MM.1S (cell line): ENCODE measurements around the gene MRPL28.
A peak's percentile ranks its signal among the peaks of the same experiment; 100 is the strongest.
"Not testable (repeated sequence)": the region's sequence is repeated elsewhere in the genome, so short reads cannot be mapped to it uniquely, and the experiment has no call there.

Source experiments
- DNase-seq: peaks from one replicate; pipeline ENCODE4 v3.0.0-alpha.2; 2015
- H2AFZ ChIP-seq: fragments of 300-600 bp; sonication (generic); 2 replicates; pipeline ENCODE4 v1.6.0; 2016; ENCODE audit warnings: antibody characterized with exemption, low read length
- H3F3A ChIP-seq: fragments of 300-600 bp; sonication (generic); 2 replicates; pipeline ENCODE4 v1.6.1; 2016; ENCODE audit warnings: mild to moderate bottlenecking, antibody characterized with exemption, low read length, moderate library complexity, mixed read lengths; ENCODE audit not compliant: insufficient read depth
- H3K27ac ChIP-seq: fragments of 300-600 bp; sonication (generic); 2 replicates; pipeline ENCODE4 v1.5.1; 2016; ENCODE audit warnings: mild to moderate bottlenecking, low read length
- H3K27me3 ChIP-seq: fragments of 300-600 bp; sonication (generic); replicated peaks from 2 replicates; pipeline ENCODE4 v1.6.0; 2016; ENCODE audit warnings: low read length; ENCODE audit not compliant: insufficient read depth
- H3K36me3 ChIP-seq: fragments of 300-600 bp; sonication (generic); replicated peaks from 2 replicates; pipeline ENCODE4 v1.6.1; 2016; ENCODE audit warnings: mild to moderate bottlenecking, low read length, mixed read lengths; ENCODE audit not compliant: insufficient read depth
- H3K4me1 ChIP-seq: fragments of 300-600 bp; sonication (generic); 2 replicates; pipeline ENCODE4 v1.6.1; 2016; ENCODE audit warnings: low read length, mixed read lengths
- H3K4me2 ChIP-seq: fragments of 300-600 bp; sonication (generic); 2 replicates; pipeline ENCODE4 v1.6.0; 2016; ENCODE audit warnings: low read depth, low read length
- H3K4me3 ChIP-seq: fragments of 300-600 bp; sonication (generic); 2 replicates; pipeline ENCODE4 v1.5.1; 2016; ENCODE audit warnings: low read length, mixed read lengths
- H3K79me2 ChIP-seq: fragments of 300-600 bp; sonication (generic); 2 replicates; pipeline ENCODE4 v1.6.1; 2016; ENCODE audit warnings: mixed run types, low read length, mixed read lengths
- H3K9ac ChIP-seq: fragments of 300-600 bp; sonication (generic); 2 replicates; pipeline ENCODE4 v1.6.1; 2016; ENCODE audit warnings: low read length, mixed read lengths
- H3K9me2 ChIP-seq: fragments of 300-600 bp; sonication (generic); replicated peaks from 2 replicates; pipeline ENCODE4 v1.6.1; 2016; ENCODE audit warnings: mild to moderate bottlenecking, low read length, mixed read lengths; ENCODE audit not compliant: insufficient read depth
- H3K9me3 ChIP-seq: fragments of 300-600 bp; sonication (generic); replicated peaks from 2 replicates; pipeline ENCODE4 v1.6.1; 2016; ENCODE audit warnings: mild to moderate bottlenecking, low read length, mixed read lengths; ENCODE audit not compliant: insufficient read depth
- H4K20me1 ChIP-seq: fragments of 300-600 bp; sonication (generic); 2 replicates; pipeline ENCODE4 v1.6.1; 2016; ENCODE audit warnings: mild to moderate bottlenecking, low read length, moderate library complexity, mixed read lengths; ENCODE audit not compliant: insufficient read depth
- CTCF ChIP-seq: fragments of 300-600 bp; sonication (generic); IDR thresholded peaks from 2 replicates; pipeline ENCODE4 v1.5.1; 2016; ENCODE audit warnings: antibody characterized with exemption, low read length, mixed read lengths
- EZH2 ChIP-seq: fragments of 300-600 bp; sonication (generic); optimal IDR thresholded peaks from 2 replicates; pipeline ENCODE3; 2017; ENCODE audit warnings: low read depth, mild to moderate bottlenecking, antibody characterized with exemption, low read length, mixed read lengths
- EZH2phosphoT487 ChIP-seq: fragments of 300-600 bp; sonication (generic); IDR thresholded peaks from 2 replicates; pipeline ENCODE4 v1.6.1; 2018; ENCODE audit warnings: antibody characterized with exemption, low read length

The MRPL28 gene

GRCh38 chr16:392450-393030, 22.2 kb upstream of the MRPL28 start:
- Histone ChIP-seq H4K20me1 (no peaks in the 10 kb centered on the region), H3K79me2 (no peaks in the 10 kb centered on the region), H3K9ac (peak overlapping the region; percentile 42; the same call in 1 of the 2 replicates), H3K9me2 (no peaks in the 10 kb centered on the region), H3K36me3 (no peaks in the 10 kb centered on the region), H3K4me1 (peaks cover 9% of the 10 kb centered on the region; the same call in 1 of the 2 replicates), H3F3A (peaks cover 9% of the 10 kb centered on the region; the same call in 1 of the 2 replicates), H3K9me3 (no peaks in the 10 kb centered on the region), H3K27me3 (no peaks in the 10 kb centered on the region), H3K4me3 (peak overlapping the region; percentile 21; the same call in 1 of the 2 replicates), H3K4me2 (peak overlapping the region; percentile 39; the same call in 1 of the 2 replicates), H2AFZ (peak overlapping the region; percentile 70), H3K27ac (peak overlapping the region; percentile 65; the same call in 1 of the 2 replicates)
- DNase-seq, result peak; percentile 83
- TF ChIP-seq CTCF (peak; percentile 60), EZH2 (no peak), EZH2phosphoT487 (no peak)

GRCh38 chr16:391885-392335, 21.6 kb upstream of the MRPL28 start:
- Histone ChIP-seq H3K4me2 (no peak overlapping the region), H3K79me2 (no peaks in the 10 kb centered on the region), H3K4me3 (no peak overlapping the region), H3K4me1 (peaks cover 10% of the 10 kb centered on the region), H3K9me2 (no peaks in the 10 kb centered on the region), H3K36me3 (no peaks in the 10 kb centered on the region), H3K9ac (no peak overlapping the region), H2AFZ (no peak overlapping the region), H4K20me1 (no peaks in the 10 kb centered on the region), H3K9me3 (no peaks in the 10 kb centered on the region), H3K27me3 (no peaks in the 10 kb centered on the region), H3K27ac (no peak overlapping the region), H3F3A (peaks cover 10% of the 10 kb centered on the region)
- peak; percentile 57 for DNase-seq
- TF ChIP-seq EZH2, result no peak
- TF ChIP-seq CTCF, result peak; percentile 78

GRCh38 chr16:389352-389751, 19.0 kb upstream of the MRPL28 start:
- peaks cover 18% of the 10 kb centered on the region for H3F3A ChIP-seq
- no peak overlapping the region for H3K4me2 ChIP-seq
- H3K4me3 ChIP-seq, result no peak overlapping the region
- no peaks in the 10 kb centered on the region for H3K9me2 ChIP-seq
- no peak overlapping the region for H3K9ac ChIP-seq
- H3K79me2 ChIP-seq, result no peaks in the 10 kb centered on the region
- no peaks in the 10 kb centered on the region for H4K20me1 ChIP-seq
- no peak for DNase-seq
- no peak for TF ChIP-seq EZH2phosphoT487
- no peak for TF ChIP-seq EZH2
- TF ChIP-seq CTCF, result no peak
- no peak overlapping the region for H3K27ac ChIP-seq
- H2AFZ ChIP-seq, result no peak overlapping the region
- no peaks in the 10 kb centered on the region for H3K27me3 ChIP-seq
- no peaks in the 10 kb centered on the region for H3K36me3 ChIP-seq
- no peaks in the 10 kb centered on the region for H3K9me3 ChIP-seq
- H3K4me1 ChIP-seq, result peaks cover 19% of the 10 kb centered on the region

GRCh38 chr16:387761-388666, 17.7 kb upstream of the MRPL28 start:
- H3K27ac ChIP-seq, H3K36me3 ChIP-seq, H3K4me2 ChIP-seq, H3K9me2 ChIP-seq, H3K9ac ChIP-seq, DNase-seq, H3K79me2 ChIP-seq, H3K27me3 ChIP-seq, H4K20me1 ChIP-seq, H3K4me3 ChIP-seq, H3K9me3 ChIP-seq, H2AFZ ChIP-seq: not testable (repeated sequence)
- Histone ChIP-seq H3K4me1 (peaks cover 22% of the 10 kb centered on the region), H3F3A (peaks cover 18% of the 10 kb centered on the region)
